NB4 (cell line): ENCODE results near the gene CHSY1.

Experiments
- DNase-seq: peaks from one replicate; pipeline ENCODE4 v3.0.0; 2010; ENCODE audit warnings: low read depth
- H3K4me3 ChIP-seq: one replicate; pipeline ENCODE4 v1.5.1; 2011; ENCODE audit warnings: mild to moderate bottlenecking, low read depth, low read length, moderate library complexity
- CTCF ChIP-seq: IDR thresholded peaks from one replicate; pipeline ENCODE4 v1.5.1; 2012; ENCODE audit warnings: low read depth, low read length
- MAX ChIP-seq: IDR thresholded peaks from 2 replicates; pipeline ENCODE4 v1.6.1; 2011; ENCODE audit warnings: low read depth, low read length
- MYC ChIP-seq: IDR thresholded peaks from 2 replicates; pipeline ENCODE4 v1.6.1; 2011; ENCODE audit warnings: low read depth, low read length
- POLR2A ChIP-seq: IDR thresholded peaks from 2 replicates; pipeline ENCODE4 v1.6.1; 2011; ENCODE audit warnings: mild to moderate bottlenecking; ENCODE audit not compliant: insufficient read length; ENCODE audit errors: extremely low read depth

The CHSY1 gene

GRCh38 chr15:101170568-101171350 is 81.1 kb downstream of the CHSY1 start:
- no peak overlapping the region for H3K4me3 ChIP-seq
- no peak for TF ChIP-seq POLR2A
- TF ChIP-seq MAX: no peak
- no peak for TF ChIP-seq CTCF
- no peak for TF ChIP-seq MYC
- no peak for DNase-seq

GRCh38 chr15:101169495-101170071 is 82.3 kb downstream of the CHSY1 start:
- TF ChIP-seq MYC: no peak
- TF ChIP-seq CTCF: no peak
- no peak for TF ChIP-seq POLR2A
- no peak for TF ChIP-seq MAX
- DNase-seq: no peak
- H3K4me3 ChIP-seq: no peak overlapping the region

GRCh38 chr15:101168898-101169494 is 82.9 kb downstream of the CHSY1 start:
- no peak overlapping the region for H3K4me3 ChIP-seq
- DNase-seq: no peak
- TF ChIP-seq MYC: no peak
- no peak for TF ChIP-seq MAX
- TF ChIP-seq CTCF: no peak
- no peak for TF ChIP-seq POLR2A

GRCh38 chr15:101168463-101168824 is 83.4 kb downstream of the CHSY1 start:
- peak overlapping the region; percentile 7 for H3K4me3 ChIP-seq
- peak; percentile 62; the same call in 1 of the 2 replicates for TF ChIP-seq MYC
- peak; percentile 77 for TF ChIP-seq MAX
- TF ChIP-seq CTCF: no peak
- no peak for TF ChIP-seq POLR2A
- DNase-seq: no peak

GRCh38 chr15:101167753-101168462 is 83.9 kb downstream of the CHSY1 start:
- DNase-seq: peak; percentile 94
- peak overlapping the region; percentile 37 for H3K4me3 ChIP-seq

More at GRCh38 chr15:101167753-101168462, 83.9 kb downstream of the CHSY1 start:
- TF ChIP-seq MAX: no peak
- no peak for TF ChIP-seq POLR2A
- TF ChIP-seq CTCF: no peak
